Natural killer cell (primary cell): ENCODE data around the gene MYO1C. TPM values are rescaled to one million over a fixed set of nuclear protein-coding genes. Genes with fewer than 3 reads are reported as not detected.
A peak's percentile ranks its signal among the peaks of the same experiment; 100 is the strongest.

Experiments
- ATAC-seq, 3 donors: fragments of 150-1000 bp in 2 of 3; fragments of 200-7000 bp in 1 of 3; cut with Tn5 transposase; 1 replicate in 1 of 3; 2 replicates in 2 of 3; pipeline ENCODE4 v1.10.0; 2021; ENCODE audit warnings: mild to moderate bottlenecking in 2 of 3, moderate library complexity in 2 of 3
- DNase-seq, 2 donors: peaks; one replicate each; pipeline versions ENCODE4 v3.0.0 to v3.0.0-alpha.2; 2013 to 2021; ENCODE audit warnings: mixed read lengths in 1 of 2
- H3K27ac ChIP-seq: one replicate; pipeline ENCODE4 v1.5.1; 2013; ENCODE audit warnings: mild to moderate bottlenecking, low read length
- H3K27me3 ChIP-seq: one replicate; pipeline ENCODE4 v1.6.1; 2013; ENCODE audit warnings: low read length; ENCODE audit not compliant: control insufficient read depth, insufficient read depth
- H3K36me3 ChIP-seq: one replicate; pipeline ENCODE4 v1.6.1; 2013; ENCODE audit warnings: low read length; ENCODE audit not compliant: control insufficient read depth, insufficient read depth
- H3K4me1 ChIP-seq: one replicate; pipeline ENCODE4 v1.6.1; 2013; ENCODE audit warnings: low read length; ENCODE audit not compliant: control insufficient read depth, insufficient read depth
- H3K4me3 ChIP-seq: one replicate; pipeline ENCODE4 v1.5.1; 2013; ENCODE audit warnings: low read length
- H3K9me3 ChIP-seq: one replicate; pipeline ENCODE4 v1.6.1; 2013; ENCODE audit warnings: low read length; ENCODE audit not compliant: control insufficient read depth, insufficient read depth
- H3K27ac Mint-ChIP-seq, 2 donors: one replicate each; pipeline ENCODE4 v1.8.0; 2022; ENCODE audit warnings: mild to moderate bottlenecking in 2 of 2, mixed read lengths in 2 of 2, moderate library complexity in 1 of 2
- H3K27me3 Mint-ChIP-seq, 2 donors: one replicate each; pipeline ENCODE4 v1.8.0; 2022; ENCODE audit warnings: low read depth in 2 of 2, mixed read lengths in 2 of 2
- H3K36me3 Mint-ChIP-seq: one replicate; pipeline ENCODE4 v1.8.0; 2022; ENCODE audit warnings: mixed read lengths
- H3K4me1 Mint-ChIP-seq, 2 donors: one replicate each; pipeline ENCODE4 v1.8.0; 2022; ENCODE audit warnings: mixed read lengths in 2 of 2
- H3K4me3 Mint-ChIP-seq: one replicate; pipeline ENCODE4 v1.8.0; 2022; ENCODE audit warnings: mild to moderate bottlenecking, moderate library complexity, mixed read lengths
- H3K9me3 Mint-ChIP-seq, 2 donors: one replicate each; pipeline ENCODE4 v1.8.0; 2022; ENCODE audit warnings: mixed read lengths in 2 of 2
- WGBS: methylation state at CpG from one replicate; pipeline ENCODE4 v1.1.7; 2013; ENCODE audit warnings: missing lambda C conversion rate; ENCODE audit not compliant: insufficient coverage; 5-methylcytosine and 5-hydroxymethylcytosine counted together
- intact Hi-C: fragments of 100-400 bp; cut with micrococcal nuclease; formaldehyde crosslinking; loops from one replicate; pipeline ENCODE4 v1.14.2; 2022
- total RNA-seq, 4 donors: library from RNA; stranded (reverse); fragments of 120-200 nt in 1 of 4; gene quantifications; one replicate each; pipeline versions ENCODE4 v1.2.3 to v1.2.4, GENCODE V29; 2013 to 2022
- TF ChIP-seq, protein P1 (sequence below): fragments of 200-600 bp; IDR thresholded peaks from one replicate; pipeline ENCODE4 v1.8.0; 2022; ENCODE audit warnings: antibody characterized with exemption

The MYO1C gene
- total RNA-seq, 3 donors from 2014 or later (not counting 1 experiment from before 2014, with no cell fraction given), result 4.0 to 39.6 (median 24.0) TPM

DNA sequence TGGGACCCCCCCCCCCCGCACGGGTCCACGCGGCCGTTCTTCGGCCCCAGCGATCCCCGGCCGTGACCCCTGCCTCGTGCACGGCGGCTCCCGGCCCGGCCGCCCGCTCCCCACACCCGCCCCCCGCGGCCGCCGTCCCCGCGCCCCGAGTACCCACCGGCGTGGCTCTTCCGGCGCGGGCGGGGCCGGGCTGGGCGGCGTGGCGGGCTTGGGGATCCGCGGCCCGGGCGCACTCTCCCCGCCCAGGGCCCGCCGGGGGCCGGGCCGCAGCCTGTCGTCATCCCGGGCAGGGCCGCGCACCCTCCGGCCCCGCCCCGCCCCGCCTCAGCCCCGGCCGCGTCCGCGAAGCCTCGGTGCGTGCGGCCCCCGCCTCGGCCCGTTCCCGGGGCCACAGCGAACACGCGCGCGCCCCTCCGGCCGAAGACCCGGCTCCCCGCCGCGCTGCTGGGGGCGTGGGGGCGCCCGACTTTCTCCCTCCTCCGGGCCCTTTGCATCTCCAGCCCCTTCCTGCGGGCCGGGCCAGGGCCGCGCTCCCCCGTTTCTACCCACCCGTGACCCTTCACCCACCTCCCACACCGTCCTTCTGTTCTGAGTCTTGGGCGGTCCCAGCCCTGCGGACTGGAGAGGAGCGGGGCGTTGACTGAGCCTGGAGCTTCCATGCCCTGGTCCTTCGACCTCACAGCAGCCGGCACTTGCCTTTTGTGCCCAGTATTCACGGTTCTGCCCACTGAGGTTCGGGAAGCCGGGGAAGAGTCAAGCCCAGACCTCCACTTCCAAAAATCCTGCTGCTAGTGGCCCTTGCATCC lies 840 bp downstream of the MYO1C start:
- peak overlapping the region; percentile 81 for H3K4me3 Mint-ChIP-seq
- H3K4me3 ChIP-seq, result peak overlapping the region; percentile 48
- H3K4me1 Mint-ChIP-seq, result peaks cover 6 to 38% of the 10 kb centered on the region in 2 donors
- 2% methylated on average over 94 of the region's 94 CpGs for WGBS
- no peaks in the 10 kb centered on the region for H3K9me3 Mint-ChIP-seq
- intact Hi-C loops, result loop anchor here (5.0 kb wide), 1 partner anchor 34 kb away; the partner anchor contains the start of gene CRK
- peaks cover 50% of the 10 kb centered on the region for H3K4me1 ChIP-seq
- no peaks in the 10 kb centered on the region for H3K27me3 Mint-ChIP-seq
- DNase-seq, result peak; percentile 49 to 64
- H3K36me3 ChIP-seq, result peaks cover 17% of the 10 kb centered on the region
- H3K27me3 ChIP-seq, result peaks cover 11% of the 10 kb centered on the region
- H3K9me3 ChIP-seq, result no peaks in the 10 kb centered on the region
- peak; percentile 62 to 80 (median 68) for ATAC-seq
- peak overlapping the region in 1 of 2 donors; percentile 76 for H3K27ac Mint-ChIP-seq
- no peaks in the 10 kb centered on the region for H3K36me3 Mint-ChIP-seq
- peak overlapping the region; percentile 21 for H3K27ac ChIP-seq
- TF ChIP-seq, protein P1, sequence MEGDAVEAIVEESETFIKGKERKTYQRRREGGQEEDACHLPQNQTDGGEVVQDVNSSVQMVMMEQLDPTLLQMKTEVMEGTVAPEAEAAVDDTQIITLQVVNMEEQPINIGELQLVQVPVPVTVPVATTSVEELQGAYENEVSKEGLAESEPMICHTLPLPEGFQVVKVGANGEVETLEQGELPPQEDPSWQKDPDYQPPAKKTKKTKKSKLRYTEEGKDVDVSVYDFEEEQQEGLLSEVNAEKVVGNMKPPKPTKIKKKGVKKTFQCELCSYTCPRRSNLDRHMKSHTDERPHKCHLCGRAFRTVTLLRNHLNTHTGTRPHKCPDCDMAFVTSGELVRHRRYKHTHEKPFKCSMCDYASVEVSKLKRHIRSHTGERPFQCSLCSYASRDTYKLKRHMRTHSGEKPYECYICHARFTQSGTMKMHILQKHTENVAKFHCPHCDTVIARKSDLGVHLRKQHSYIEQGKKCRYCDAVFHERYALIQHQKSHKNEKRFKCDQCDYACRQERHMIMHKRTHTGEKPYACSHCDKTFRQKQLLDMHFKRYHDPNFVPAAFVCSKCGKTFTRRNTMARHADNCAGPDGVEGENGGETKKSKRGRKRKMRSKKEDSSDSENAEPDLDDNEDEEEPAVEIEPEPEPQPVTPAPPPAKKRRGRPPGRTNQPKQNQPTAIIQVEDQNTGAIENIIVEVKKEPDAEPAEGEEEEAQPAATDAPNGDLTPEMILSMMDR, result no peak

DNA sequence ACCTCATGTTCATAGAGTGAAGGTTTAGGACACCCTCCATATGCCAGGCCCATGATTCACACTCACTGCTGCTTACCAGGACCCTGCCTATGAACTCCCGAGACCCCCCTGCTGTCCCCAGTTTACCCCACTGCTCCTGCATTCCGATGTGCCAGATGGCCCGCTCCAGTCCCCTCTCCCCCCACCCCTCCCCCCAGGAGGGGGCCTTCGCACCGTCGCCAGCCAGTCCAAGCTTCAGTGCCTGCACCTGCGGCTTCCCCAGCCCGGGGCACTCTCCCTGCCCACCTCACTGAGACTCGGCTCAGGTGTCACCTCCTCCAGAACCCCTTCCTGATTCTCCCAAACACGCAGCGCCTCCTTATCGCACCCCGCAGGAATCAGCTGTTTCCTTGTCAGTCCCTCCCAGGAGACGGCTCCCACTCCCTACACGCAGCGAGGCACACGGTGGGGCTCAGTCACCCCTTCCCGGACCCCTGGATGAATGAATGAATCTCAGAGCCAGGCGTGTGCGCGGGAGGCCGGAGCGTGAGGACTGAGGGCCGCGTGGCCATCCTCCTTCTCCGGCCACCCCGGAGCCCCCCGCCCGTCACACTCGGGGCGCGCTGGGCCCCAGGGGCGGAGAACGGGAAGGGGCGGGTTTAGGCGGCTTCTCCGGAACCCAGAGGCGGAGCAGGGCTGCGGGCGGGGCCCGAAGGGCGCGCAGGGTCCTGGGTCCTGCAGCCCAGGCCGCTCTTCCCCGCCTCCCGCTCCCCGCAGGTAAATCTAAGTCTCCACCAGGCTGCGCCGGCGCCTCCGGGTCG lies 1.6 kb downstream of the MYO1C start:
- DNase-seq (peak; percentile 48 to 74), ATAC-seq (peak; percentile 48 to 76 (median 59))
- peak overlapping the region; percentile 21 for H3K27ac ChIP-seq
- H3K27ac Mint-ChIP-seq, result no peak overlapping the region
- H3K4me3 ChIP-seq, result peak overlapping the region; percentile 48
- H3K4me1 Mint-ChIP-seq, result peaks cover 6 to 41% of the 10 kb centered on the region in 2 donors
- peaks cover 58% of the 10 kb centered on the region for H3K4me1 ChIP-seq
- H3K27me3 ChIP-seq, result peaks cover 15% of the 10 kb centered on the region
- no peaks in the 10 kb centered on the region for H3K9me3 Mint-ChIP-seq
- H3K27me3 Mint-ChIP-seq, result no peaks in the 10 kb centered on the region
- H3K4me3 Mint-ChIP-seq, result peak overlapping the region; percentile 74
- TF ChIP-seq, protein P1, result no peak
- H3K36me3 ChIP-seq, result peaks cover 8% of the 10 kb centered on the region
- no peaks in the 10 kb centered on the region for H3K9me3 ChIP-seq
- H3K36me3 Mint-ChIP-seq, result no peaks in the 10 kb centered on the region
- intact Hi-C loops, result loop anchor here (5.0 kb wide), 1 partner anchor 34 kb away; the partner anchor contains the start of gene CRK
- 1% methylated on average over 52 of the region's 52 CpGs for WGBS

GRCh38 chr17:1488826-1489270 lies 3.6 kb downstream of the MYO1C start:
- peak in 1 of 2 donors; percentile 18 for DNase-seq
- intact Hi-C loops, result no loop called here

More at GRCh38 chr17:1488826-1489270, 3.6 kb downstream of the MYO1C start:
- Mint-ChIP-seq H3K27ac (peak overlapping the region in 1 of 2 donors; percentile 90), H3K27me3 (no peaks in the 10 kb centered on the region), H3K4me1 (peaks cover 6 to 41% of the 10 kb centered on the region in 2 donors), H3K4me3 (peak overlapping the region; percentile 80), H3K9me3 (no peaks in the 10 kb centered on the region), H3K36me3 (no peaks in the 10 kb centered on the region)
- TF ChIP-seq, protein P1, result no peak
- WGBS, result 97% methylated on average over 7 of the region's 7 CpGs
- H3K27me3 ChIP-seq, result peaks cover 18% of the 10 kb centered on the region
- ATAC-seq, result no peak
- no peak overlapping the region for H3K27ac ChIP-seq
- no peaks in the 10 kb centered on the region for H3K9me3 ChIP-seq
- H3K4me1 ChIP-seq, result peaks cover 67% of the 10 kb centered on the region
- H3K4me3 ChIP-seq, result no peak overlapping the region
- H3K36me3 ChIP-seq, result no peaks in the 10 kb centered on the region
